CD4-positive, alpha-beta T cell treated with Interleukin-1 beta for 1 hour (primary cell): ENCODE results near the gene NT5DC1.
"Not testable (repeated sequence)": the region's sequence is repeated elsewhere in the genome, so short reads cannot be mapped to it uniquely, and the experiment has no call there.

Experiments used
- DNase-seq, 2 donors: peaks; one replicate each; pipeline ENCODE4 v3.0.0-alpha.2; 2020 to 2022

Gene NT5DC1

GRCh38 chr6:116280161-116280932 lies 179.7 kb downstream of the NT5DC1 start:
- DNase-seq: peak in 1 of 2 donors; percentile 33

- DNase-seq: no peak
Measured at GRCh38 chr6:116280933-116281316, 180.3 kb downstream of the NT5DC1 start.

- no peak for DNase-seq
Measured at GRCh38 chr6:116282698-116283097, 182.0 kb downstream of the NT5DC1 start.

- DNase-seq: no peak
Measured at GRCh38 chr6:116283191-116283590, 182.5 kb downstream of the NT5DC1 start.

GRCh38 chr6:116284984-116285383 lies 184.3 kb downstream of the NT5DC1 start:
- not testable (repeated sequence) for DNase-seq

GRCh38 chr6:116286773-116287358 lies 186.2 kb downstream of the NT5DC1 start:
- no peak for DNase-seq

- peak in 1 of 2 donors; percentile 57 for DNase-seq
Measured at GRCh38 chr6:116287689-116288282, 187.1 kb downstream of the NT5DC1 start.

- DNase-seq: no peak
Measured at GRCh38 chr6:116289876-116290275, 189.2 kb downstream of the NT5DC1 start.

- no peak for DNase-seq
Measured at GRCh38 chr6:116290799-116291198, 190.1 kb downstream of the NT5DC1 start.

GRCh38 chr6:116291701-116292396 lies 191.2 kb downstream of the NT5DC1 start:
- no peak for DNase-seq

GRCh38 chr6:116292553-116292952 lies 191.9 kb downstream of the NT5DC1 start:
- no peak for DNase-seq

GRCh38 chr6:116298273-116298672 lies 197.6 kb downstream of the NT5DC1 start:
- no peak for DNase-seq

GRCh38 chr6:116298973-116299372 lies 198.3 kb downstream of the NT5DC1 start:
- DNase-seq: no peak
